ENCODE results near the gene ANKRD40CL. TPM values are rescaled to one million over a fixed set of nuclear protein-coding genes. Genes with fewer than 3 reads are reported as not detected.
A peak's percentile ranks its signal among the peaks of the same experiment; 100 is the strongest.

The ANKRD40CL gene
- total RNA-seq, 1 experiment from 2014 or later: not detected

- no peaks in the 10 kb centered on the region for H3K4me1 Mint-ChIP-seq (ENCODE audit: insufficient read depth, unreplicated experiment)
- no peaks in the 10 kb centered on the region for H3K27me3 Mint-ChIP-seq (ENCODE audit: insufficient read depth, unreplicated experiment)
- intact Hi-C loops (cut with micrococcal nuclease): no loop called here
- ChIA-PET POLR2A (interaction anchor here (1.1 kb wide), 1 partner anchor 43 kb away, joined by 3 read pairs; no protein-coding TSS in a partner anchor), CTCF (interaction anchor here (1.3 kb wide), 1 partner anchor 43 kb away, joined by 3 read pairs; no protein-coding TSS in a partner anchor)
- no peak for DNase-seq (ENCODE audit: unreplicated experiment)
- H3K4me3 Mint-ChIP-seq (ENCODE audit: unreplicated experiment): no peak overlapping the region
- H3K36me3 Mint-ChIP-seq (ENCODE audit: insufficient read depth, unreplicated experiment): no peaks in the 10 kb centered on the region
- TF ChIP-seq CTCF (IDR thresholded peaks at IDR 0.05; ENCODE audit: unreplicated experiment): no peak
- BruUV-seq (replicated peaks): no TSS peak
- peaks cover 3% of the 10 kb centered on the region for H3K9me3 Mint-ChIP-seq (ENCODE audit: unreplicated experiment)
- H3K27ac Mint-ChIP-seq (ENCODE audit: low read depth, unreplicated experiment): no peak overlapping the region
Measured at GRCh38 chr17:50808888-50809287, 41.6 kb upstream of the ANKRD40CL start.

GRCh38 chr17:50808413-50808812 is 41.1 kb upstream of the ANKRD40CL start:
- H3K4me3 Mint-ChIP-seq (ENCODE audit: unreplicated experiment): no peak overlapping the region
- H3K27ac Mint-ChIP-seq (ENCODE audit: low read depth, unreplicated experiment): no peak overlapping the region
- TF ChIP-seq CTCF (IDR thresholded peaks at IDR 0.05; ENCODE audit: unreplicated experiment): no peak
- CTCF ChIA-PET: interaction anchor here (1.4 kb wide), 1 partner anchor 34 kb away, joined by 5 read pairs; no protein-coding TSS in a partner anchor
- H3K9me3 Mint-ChIP-seq (ENCODE audit: unreplicated experiment): no peaks in the 10 kb centered on the region
- intact Hi-C loops (cut with micrococcal nuclease): no loop called here
- no peaks in the 10 kb centered on the region for H3K36me3 Mint-ChIP-seq (ENCODE audit: insufficient read depth, unreplicated experiment)
- no peaks in the 10 kb centered on the region for H3K27me3 Mint-ChIP-seq (ENCODE audit: insufficient read depth, unreplicated experiment)
- no peaks in the 10 kb centered on the region for H3K4me1 Mint-ChIP-seq (ENCODE audit: insufficient read depth, unreplicated experiment)
- BruUV-seq (replicated peaks): no TSS peak
- no peak for DNase-seq (ENCODE audit: unreplicated experiment)
- POLR2A ChIA-PET: interaction anchor here (1.1 kb wide), 1 partner anchor 44 kb away, joined by 3 read pairs; no protein-coding TSS in a partner anchor

DNA sequence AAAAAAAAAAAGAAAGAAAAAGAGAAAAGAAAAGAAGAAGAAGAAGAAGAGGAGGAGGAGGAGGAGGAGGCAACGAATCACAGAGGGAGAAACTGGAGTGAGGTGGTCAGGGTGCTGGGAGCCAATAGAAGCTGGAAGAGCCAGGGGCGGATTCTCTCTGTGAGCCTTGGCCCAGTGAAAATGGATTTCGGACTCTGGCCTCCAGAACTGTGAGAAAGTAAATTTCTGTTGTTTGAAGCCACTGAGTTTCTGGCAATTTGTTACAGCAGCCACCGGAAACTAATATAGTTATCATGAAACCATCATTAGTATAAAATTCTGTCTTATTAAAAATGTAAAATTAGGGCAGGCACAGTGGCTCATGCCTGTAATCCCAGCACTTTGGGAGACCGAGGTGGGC is 40.4 kb upstream of the ANKRD40CL start:
- H3K4me1 Mint-ChIP-seq (ENCODE audit: insufficient read depth, unreplicated experiment): no peaks in the 10 kb centered on the region
- POLR2A ChIA-PET: interaction anchor here (0.6 to 1.2 kb wide), 2 partner anchors 11 to 44 kb away, joined by 3 read pairs; no protein-coding TSS in a partner anchor
- no peak overlapping the region for H3K27ac Mint-ChIP-seq (ENCODE audit: low read depth, unreplicated experiment)
- BruUV-seq (replicated peaks): no TSS peak
- intact Hi-C loops (cut with micrococcal nuclease): no loop called here
- TF ChIP-seq CTCF (IDR thresholded peaks at IDR 0.05; ENCODE audit: unreplicated experiment): no peak
- H3K4me3 Mint-ChIP-seq (ENCODE audit: unreplicated experiment): no peak overlapping the region
- no peaks in the 10 kb centered on the region for H3K27me3 Mint-ChIP-seq (ENCODE audit: insufficient read depth, unreplicated experiment)
- no peak for DNase-seq (ENCODE audit: unreplicated experiment)
- H3K36me3 Mint-ChIP-seq (ENCODE audit: insufficient read depth, unreplicated experiment): no peaks in the 10 kb centered on the region
- H3K9me3 Mint-ChIP-seq (ENCODE audit: unreplicated experiment): no peaks in the 10 kb centered on the region
- CTCF ChIA-PET: interaction anchor here (0.6 to 1.4 kb wide), 3 partner anchors 14 to 385 kb away, joined by 3 to 5 read pairs (median 3); no protein-coding TSS in a partner anchor

DNA sequence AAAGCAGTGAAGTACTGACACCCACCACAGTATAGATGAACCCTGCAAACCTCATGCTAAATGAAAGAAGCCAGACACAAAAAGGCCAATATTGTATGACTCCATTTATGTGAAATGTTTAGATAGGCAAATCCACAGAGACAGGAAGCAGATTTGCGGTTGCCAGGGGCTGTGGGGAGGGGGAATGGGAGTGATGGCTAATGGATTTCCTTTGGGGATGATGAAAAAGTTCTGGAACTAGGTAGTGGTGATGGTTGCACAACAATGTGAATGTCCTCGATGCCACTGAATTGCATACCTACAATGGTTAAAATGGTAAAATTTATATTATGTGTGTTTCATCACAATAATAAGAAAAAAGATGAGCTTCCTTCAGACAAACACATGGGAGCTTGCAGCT is 39.7 kb upstream of the ANKRD40CL start:
- DNase-seq (ENCODE audit: unreplicated experiment): peak; percentile 34
- intact Hi-C loops (cut with micrococcal nuclease): no loop called here
- no peaks in the 10 kb centered on the region for H3K9me3 Mint-ChIP-seq (ENCODE audit: unreplicated experiment)
- H3K27ac Mint-ChIP-seq (ENCODE audit: low read depth, unreplicated experiment): no peak overlapping the region
- no TSS peak for BruUV-seq (replicated peaks)
- H3K4me3 Mint-ChIP-seq (ENCODE audit: unreplicated experiment): no peak overlapping the region
- no peaks in the 10 kb centered on the region for H3K36me3 Mint-ChIP-seq (ENCODE audit: insufficient read depth, unreplicated experiment)
- TF ChIP-seq CTCF (IDR thresholded peaks at IDR 0.05; ENCODE audit: unreplicated experiment): no peak
- H3K4me1 Mint-ChIP-seq (ENCODE audit: insufficient read depth, unreplicated experiment): no peaks in the 10 kb centered on the region
- POLR2A ChIA-PET: interaction anchor here (0.6 to 1.2 kb wide), 2 partner anchors 12 to 45 kb away, joined by 3 read pairs; no protein-coding TSS in a partner anchor
- CTCF ChIA-PET: interaction anchor here (1.4 kb wide), 1 partner anchor 35 kb away, joined by 5 read pairs; no protein-coding TSS in a partner anchor
- no peaks in the 10 kb centered on the region for H3K27me3 Mint-ChIP-seq (ENCODE audit: insufficient read depth, unreplicated experiment)
